Gastroesophageal sphincter (tissue), 3 donors: ENCODE data around the gene PCBD1.

ENCODE experiments used
- POLR2A ChIP-seq, 2 donors: fragments of 450-650 bp; IDR thresholded peaks; one replicate each; pipeline ENCODE4 v1.6.1; 2017; ENCODE audit warnings: antibody characterized with exemption in 2 of 2, mild to moderate bottlenecking in 2 of 2, moderate library complexity in 1 of 2
- TF ChIP-seq, protein P1 (sequence below), 4 experiments: fragments of 200-600 bp in 2 of 4; fragments of 450-650 bp in 2 of 4; sonication (generic) in 1 of 4; IDR thresholded peaks; one replicate each; pipeline ENCODE4 v1.5.1; 2017 to 2019; ENCODE audit warnings: antibody characterized with exemption in 4 of 4, mild to moderate bottlenecking in 2 of 4, moderate library complexity in 2 of 4

DNA sequence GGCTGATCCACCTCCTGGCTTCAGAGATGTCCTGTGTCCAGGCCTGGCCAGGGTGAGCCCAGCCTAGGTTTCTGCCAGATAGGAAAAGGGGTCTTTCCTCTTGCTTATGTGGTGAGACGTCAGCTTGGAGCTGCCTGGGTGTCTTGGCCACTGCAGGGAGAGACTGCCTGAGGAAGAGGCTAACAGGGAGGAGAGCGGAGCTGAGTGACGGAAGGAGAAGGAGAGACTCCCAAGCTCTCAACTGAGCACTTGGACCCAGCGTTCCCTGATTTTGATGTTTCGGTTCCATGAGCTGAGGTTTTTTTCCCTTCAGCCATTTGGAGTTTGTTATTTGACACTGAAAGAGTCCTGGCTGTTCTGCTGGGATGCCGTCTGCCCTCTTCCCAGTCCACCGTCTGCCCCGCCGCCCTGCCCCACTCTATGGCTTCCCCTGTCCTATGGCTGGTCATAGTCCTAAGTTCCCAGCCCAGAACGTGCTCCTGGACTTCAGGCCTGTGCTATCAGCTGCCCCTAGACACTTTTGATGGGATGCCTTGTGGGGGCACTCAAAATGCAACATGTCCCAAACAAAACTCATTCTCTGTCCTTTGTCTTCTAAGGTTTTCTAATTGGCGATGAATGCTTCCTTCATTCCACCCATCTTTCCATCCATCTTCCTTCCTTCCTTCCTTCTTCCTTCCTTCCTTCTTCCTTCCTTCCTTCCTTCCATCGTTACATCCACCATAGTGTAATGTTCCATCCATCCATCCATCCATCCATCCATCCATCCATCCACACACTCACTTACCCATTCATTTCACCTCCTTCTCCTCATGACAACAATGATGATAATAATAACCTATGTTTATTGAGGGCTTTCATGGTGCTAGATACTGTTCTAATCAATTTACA, 20.3 kb upstream of the PCBD1 start:
- TF ChIP-seq, protein P1, sequence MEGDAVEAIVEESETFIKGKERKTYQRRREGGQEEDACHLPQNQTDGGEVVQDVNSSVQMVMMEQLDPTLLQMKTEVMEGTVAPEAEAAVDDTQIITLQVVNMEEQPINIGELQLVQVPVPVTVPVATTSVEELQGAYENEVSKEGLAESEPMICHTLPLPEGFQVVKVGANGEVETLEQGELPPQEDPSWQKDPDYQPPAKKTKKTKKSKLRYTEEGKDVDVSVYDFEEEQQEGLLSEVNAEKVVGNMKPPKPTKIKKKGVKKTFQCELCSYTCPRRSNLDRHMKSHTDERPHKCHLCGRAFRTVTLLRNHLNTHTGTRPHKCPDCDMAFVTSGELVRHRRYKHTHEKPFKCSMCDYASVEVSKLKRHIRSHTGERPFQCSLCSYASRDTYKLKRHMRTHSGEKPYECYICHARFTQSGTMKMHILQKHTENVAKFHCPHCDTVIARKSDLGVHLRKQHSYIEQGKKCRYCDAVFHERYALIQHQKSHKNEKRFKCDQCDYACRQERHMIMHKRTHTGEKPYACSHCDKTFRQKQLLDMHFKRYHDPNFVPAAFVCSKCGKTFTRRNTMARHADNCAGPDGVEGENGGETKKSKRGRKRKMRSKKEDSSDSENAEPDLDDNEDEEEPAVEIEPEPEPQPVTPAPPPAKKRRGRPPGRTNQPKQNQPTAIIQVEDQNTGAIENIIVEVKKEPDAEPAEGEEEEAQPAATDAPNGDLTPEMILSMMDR (IDR thresholded peaks at IDR 0.05), result no peak
- TF ChIP-seq POLR2A (IDR thresholded peaks at IDR 0.05), result no peak
